Measurements from ENCODE around the gene TBCD.
"Not testable (repeated sequence)": the region's sequence is repeated elsewhere in the genome, so short reads cannot be mapped to it uniquely, and the experiment has no call there.

The TBCD gene

DNA sequence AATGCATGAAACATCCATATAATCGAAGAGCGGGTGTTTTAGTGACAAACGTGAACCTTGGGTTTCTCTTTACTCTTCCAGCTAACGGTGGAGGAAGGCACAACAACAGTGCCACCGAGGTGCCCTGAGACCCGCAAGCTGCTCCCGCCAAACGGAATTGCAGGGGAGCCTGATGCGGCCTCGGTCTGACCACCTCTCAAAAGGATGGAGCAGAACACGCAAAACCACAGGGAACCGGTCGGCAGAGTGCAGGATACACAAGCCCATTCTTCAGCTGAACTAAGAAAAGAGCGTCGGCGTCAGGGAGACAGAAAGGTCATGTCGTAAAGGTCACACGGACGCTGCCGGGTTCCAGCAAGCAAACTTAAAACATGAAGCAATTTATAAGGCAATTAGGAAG, 197.5 kb downstream of the TBCD start:
- DNase-seq (ENCODE audit: low read depth in 1 of 2, low spot score in 1 of 2): no peak

DNA sequence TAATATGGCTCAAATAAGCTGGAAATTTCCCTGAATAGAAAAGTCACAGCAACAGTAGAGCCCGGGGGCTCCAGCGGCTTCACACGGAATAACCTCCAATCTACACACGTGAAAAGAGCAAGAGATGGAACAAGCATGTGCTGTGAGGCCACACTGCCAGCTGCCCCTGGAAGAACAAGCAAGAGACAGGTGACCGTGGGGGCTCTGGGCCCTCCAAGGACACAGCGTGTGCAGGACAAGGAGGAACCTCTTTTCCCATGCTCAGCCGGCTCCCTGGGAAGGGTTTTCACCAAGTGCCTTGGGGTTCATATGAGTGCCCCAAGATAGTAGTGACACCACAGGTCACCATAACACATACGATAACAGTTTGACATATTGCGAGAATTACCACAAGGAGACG, 198.1 kb downstream of the TBCD start:
- no peak for DNase-seq (ENCODE audit: low read depth in 1 of 2, low spot score in 1 of 2)

DNA sequence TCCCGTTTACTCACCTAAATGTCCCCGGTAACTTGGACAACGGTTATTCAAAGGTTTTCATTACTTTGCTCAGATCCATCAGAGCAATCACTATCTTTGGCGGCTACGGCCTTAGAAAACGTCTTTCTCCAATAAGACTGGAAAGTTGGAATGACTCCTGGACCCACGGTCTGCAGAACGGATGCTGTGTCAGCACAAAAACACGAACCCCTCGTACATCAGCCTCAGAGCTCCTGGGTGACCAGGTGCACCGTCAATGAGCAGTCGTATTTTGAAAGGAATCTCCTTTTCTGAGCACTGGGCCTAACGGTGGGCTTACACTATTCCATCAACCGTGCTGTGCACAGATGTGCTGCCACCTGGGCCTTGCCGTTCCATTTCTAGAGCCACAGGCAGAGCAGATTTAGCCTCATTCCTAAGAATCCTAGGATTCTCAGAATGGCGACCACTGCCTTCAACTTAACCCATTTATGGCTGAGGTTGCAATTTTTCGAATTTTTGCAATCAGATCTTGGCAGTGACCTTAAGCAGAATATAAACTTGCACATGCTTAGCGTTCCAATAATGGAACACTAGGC, 198.7 kb downstream of the TBCD start:
- DNase-seq (ENCODE audit: low read depth in 1 of 2, low spot score in 1 of 2): no peak

DNA sequence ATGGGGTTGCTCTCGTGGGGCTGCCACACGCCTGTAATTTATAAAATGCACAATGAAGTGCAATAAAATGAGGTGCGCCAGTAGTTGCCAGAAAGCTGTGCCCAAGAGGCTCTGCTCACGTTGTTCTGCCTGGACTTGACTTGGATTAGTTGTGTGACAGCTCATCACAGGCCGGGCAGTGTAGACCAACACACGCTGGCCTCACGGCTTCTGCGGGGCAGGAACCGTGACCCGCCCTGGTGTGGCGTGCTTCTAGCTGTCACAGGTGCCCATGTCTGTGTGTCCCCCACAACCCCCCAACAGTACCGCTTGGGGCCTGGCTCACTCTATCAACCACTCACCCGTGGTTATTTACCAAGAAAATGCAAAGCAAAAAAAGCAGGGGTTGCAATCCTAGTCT, 200.2 kb downstream of the TBCD start:
- no peak for DNase-seq (ENCODE audit: low read depth in 1 of 2, low spot score in 1 of 2)

DNA sequence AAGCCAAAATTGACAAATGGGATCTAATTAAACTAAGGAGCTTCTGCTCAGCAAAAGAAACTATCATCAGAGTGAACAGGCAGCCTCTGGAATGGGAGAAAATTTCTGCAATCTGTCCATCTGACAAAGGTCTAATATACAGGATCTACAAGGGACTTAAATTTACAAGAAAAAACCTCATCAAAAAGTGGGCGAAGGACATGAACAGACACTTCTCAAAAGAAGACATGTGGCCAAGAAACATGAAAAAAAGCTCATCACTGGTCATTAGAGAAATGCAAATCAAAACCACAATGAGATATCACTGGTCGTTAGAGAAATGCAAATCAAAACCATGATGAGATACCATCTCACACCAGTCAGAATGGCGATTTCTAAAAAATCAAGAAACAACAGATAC, 203.2 kb downstream of the TBCD start:
- not testable (repeated sequence) for DNase-seq (ENCODE audit: low read depth in 1 of 2, low spot score in 1 of 2)

DNA sequence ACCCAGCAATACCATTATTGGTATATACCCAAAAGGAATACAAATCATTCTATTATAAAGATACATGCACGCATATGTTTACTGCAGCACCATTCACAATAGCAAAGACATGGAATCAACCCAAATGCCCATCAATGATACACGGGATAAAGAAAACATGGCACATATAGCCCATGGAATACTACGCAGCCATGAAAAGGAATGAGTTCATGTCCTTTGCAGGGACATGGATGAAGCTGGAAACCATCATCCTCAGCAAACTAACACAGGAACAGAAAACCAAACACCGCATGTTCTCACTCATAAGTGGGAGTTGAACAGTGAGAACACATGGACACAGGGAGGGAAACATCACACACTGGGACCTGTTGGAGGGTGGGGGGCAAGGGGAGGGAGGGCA, 203.8 kb downstream of the TBCD start:
- not testable (repeated sequence) for DNase-seq (ENCODE audit: low read depth in 1 of 2, low spot score in 1 of 2)

DNA sequence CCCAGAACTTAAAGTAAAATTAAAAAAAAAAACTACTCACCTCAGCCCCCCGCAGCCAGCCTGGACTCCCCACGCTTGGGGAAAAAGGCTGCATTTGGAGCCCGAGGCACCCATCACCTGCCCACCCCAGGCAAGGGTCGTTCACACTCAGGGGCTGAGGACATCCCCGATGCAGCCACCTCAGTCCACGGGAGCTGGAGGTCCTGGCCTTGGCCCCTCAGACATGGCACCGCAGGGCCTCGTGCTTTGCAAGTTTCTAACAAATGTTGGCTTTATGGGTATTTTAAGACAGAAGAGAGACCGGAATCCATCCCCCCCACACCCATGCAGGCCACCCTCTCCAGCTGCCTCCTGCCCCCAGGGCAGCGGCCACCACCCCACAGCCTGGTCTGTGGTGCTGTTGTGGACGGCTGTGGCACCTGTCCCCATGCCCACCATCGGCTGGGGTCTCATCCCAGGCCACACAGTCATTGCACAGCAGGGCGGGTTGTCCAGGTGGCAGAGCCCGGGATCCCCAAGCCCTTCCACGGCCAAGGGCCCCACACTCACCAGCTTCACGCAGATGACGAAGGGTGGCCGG, 204.4 kb downstream of the TBCD start:
- no peak for DNase-seq (ENCODE audit: low read depth in 1 of 2, low spot score in 1 of 2)

DNA sequence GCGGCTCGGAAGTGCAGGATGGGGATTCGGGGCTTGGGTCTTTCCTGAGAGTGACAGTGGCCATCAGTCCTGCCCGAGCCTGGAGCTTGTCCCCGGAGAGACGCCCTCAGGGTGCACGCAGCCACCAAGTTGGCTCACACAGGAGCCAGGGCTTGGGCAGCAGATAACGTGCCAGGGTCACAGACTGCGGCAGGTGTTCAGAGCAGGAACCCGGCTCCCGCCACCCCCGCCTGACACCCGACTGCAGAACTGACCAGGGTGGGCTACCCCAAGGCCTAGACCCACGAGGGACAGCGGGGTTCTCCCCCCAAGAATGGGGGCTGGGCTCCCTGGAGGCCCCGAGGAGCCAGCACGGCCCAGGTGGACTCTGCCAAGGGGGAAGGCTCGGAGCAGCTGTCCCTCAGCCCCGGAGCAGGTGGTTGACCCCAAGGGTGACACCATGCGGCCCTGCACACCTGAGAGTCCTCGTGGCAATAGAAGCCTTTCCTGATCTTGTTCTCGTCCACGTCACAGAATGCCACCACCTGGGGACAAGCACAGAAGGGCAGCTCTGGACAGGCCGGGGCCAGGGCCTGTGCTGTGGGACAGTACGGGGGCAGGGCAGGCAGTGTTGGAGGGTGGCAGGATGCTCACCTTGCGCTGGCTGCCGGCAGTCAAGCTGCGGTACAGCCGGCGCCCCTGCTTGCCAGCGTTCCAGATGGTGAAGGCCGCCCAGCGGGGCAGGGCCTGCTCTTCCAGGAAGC, 205.0 kb downstream of the TBCD start:
- DNase-seq (ENCODE audit: low read depth in 1 of 2, low spot score in 1 of 2): no peak

DNA sequence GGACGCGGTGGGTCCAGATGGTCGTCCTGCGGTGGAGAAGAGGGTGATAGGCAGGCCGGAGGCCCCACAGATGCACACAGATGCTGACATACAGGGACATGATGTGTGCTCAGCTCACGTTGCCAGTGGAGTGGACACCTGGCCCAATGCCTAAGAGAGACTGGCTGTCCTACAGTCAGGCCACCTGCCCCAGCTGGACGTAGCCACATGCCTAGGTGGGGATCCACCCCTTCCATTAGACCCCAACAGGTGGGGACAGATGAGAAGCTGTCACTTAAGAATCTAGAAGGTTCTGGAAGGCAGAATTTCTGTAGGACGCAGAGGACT, 205.6 kb downstream of the TBCD start:
- DNase-seq (ENCODE audit: low read depth in 1 of 2, low spot score in 1 of 2): no peak

DNA sequence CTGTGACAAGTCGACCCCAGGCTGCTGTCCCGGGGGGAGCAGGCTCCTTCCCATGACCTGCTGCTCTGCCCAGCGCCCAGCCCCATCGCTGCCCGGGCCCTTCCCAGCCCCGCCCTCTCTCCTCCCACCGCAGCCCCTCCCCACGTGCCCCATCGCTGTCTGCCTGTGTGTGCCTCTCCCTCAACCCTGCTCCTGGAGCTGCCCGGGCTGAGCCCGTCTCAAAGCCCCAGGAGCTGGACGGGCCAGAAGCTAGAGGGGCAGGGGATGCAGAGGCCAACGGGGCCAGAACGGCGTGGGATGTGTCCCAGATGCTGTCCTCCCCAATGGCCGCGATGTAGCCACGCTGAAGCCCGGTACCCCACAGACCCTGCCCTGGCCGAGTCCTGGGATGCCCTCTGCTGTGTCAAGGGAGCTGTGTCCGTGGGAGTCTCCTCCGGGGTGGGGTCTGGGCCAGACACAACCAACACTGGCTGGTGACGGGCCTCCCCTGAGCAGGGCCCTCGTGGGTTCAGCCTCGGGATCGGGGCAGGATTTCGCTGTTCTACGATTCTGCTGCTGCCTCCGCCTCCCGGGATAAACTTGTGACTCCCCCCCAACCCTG, 206.2 kb downstream of the TBCD start:
- DNase-seq (ENCODE audit: low read depth in 1 of 2, low spot score in 1 of 2): no peak

DNA sequence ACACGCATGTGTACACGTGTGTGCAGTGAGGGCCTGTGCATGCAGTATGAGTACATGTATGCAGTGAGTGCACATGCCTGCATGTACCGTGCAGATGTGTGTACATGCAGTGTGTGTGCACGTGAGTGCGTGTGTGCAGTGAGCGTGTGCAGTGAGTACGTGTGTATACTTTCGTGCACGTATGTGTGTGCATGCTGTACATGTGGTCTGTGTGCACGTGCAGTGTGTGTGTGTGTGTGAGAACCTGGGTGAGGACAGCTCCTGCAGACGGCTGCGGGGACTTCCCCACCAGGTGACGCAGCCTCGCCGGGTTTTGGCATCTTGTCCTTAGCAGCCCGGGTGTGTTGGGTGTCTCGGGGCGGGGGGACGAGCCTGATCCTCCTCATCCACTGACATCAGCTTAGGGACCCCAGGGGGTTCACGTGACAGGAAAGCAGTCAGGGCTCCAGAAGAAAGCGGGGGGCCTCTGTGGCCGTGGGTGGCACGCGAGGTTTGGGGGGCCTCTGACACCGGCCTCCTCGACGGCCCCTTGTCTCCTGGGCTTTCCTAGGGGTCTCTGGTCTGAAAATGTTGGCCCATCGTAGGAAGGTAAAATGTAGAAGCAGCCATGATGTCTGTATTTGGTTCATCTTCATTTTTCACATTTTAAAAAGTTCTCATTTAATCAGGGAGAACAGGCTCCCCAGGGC, 207.5 kb downstream of the TBCD start:
- DNase-seq (ENCODE audit: low read depth in 1 of 2, low spot score in 1 of 2): no peak

DNA sequence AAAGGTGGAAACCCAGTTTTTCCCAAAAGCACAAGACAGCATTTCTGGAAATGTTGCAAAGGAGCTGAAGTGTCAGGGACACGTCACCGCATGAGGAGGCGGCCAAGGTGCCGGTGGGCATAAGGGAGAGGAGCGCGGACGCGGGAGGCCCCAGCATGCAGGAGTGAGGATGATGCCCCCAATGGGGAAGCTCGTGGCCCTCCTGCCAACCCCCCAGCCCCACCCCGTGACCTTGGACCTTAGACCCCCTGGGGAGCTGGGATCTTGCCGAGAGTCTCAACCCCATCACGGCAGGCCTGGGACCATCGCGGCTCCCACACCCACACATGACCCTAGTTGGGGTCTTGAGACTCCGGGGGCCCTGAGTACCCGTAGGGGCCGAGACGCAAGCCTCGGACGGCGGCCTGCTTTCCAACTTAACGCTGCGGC, 208.1 kb downstream of the TBCD start:
- no peak for DNase-seq (ENCODE audit: low read depth in 1 of 2, low spot score in 1 of 2)

DNA sequence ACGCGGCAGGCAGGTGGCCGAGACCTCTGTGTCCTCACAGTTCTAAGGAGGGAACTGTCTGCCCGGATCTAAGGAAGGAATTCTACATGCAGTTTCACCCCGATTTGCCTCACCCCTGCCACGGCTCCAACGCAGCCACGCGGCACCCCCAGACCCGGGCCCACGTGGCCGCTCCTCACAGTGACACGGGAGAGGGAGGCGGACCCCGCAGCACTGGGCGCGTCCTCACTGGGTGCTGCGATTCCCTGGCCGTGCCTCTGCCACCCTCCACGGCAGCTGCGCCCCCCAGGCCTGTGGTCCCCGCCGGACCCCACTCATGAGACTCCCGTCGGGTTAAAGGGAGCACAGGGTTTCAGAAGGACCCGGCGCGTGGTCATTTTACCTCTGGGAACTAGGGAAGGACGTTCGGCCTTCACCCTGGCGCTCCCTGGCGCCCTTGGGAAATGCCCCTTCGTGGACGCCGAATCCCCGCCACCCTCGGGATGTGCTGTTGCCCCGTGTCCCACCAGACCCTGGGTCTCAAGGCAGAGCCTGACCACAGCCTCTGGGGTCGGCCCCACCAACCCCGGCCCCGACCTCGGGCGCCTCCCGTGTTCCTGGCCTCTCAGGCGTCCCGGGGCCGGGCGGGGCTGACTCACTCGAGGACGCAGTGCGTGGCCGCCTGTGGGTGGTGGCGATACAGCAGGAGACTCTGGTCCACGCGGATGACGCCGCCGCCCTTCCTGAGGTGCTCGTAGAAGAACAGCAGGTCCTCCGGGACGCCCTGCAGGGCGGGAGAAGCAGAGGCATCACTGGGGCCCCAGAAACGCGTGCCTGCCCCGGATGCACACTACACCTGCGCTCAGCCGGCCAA, 208.8 kb downstream of the TBCD start:
- DNase-seq (ENCODE audit: low read depth in 1 of 2, low spot score in 1 of 2): no peak

DNA sequence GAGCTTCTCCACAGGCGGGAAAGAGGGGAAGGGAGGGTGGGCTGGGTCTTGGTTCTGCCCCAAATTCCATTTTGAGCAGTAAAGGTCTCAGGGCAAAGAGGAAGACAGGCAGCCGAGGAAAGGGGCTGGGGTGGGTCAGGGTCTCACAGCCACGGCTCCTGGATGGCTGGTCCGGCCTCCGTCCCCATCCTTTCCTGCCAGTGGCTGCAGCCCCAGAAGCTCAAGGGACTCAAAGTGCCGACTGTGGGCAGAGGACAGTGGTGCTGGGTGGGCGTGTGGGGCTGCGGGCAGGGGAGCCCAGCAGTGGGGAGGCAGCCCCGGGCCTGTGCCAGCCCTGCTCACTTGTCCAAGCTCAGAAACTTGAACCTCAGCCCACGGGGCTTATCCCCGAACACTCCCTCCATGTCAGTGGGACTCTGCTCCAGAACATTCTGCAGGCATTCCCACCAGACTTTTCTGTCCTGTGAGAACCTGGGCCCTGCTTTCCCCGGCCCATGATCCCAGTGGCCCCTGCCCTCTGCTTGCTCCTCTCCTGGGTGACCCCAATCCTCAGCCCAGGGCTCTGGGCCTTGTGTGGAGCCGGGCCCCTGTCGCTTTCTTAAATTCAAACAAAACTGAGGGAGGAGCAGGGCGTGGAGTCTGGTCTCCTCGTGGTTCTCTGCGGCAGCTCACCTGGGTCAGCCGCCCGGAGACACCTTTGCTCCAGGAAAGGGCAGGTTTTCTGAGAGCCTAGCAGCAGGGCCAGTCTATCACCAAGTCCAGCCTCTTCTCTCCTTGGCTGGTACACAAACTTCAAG, 209.7 kb downstream of the TBCD start:
- no peak for DNase-seq (ENCODE audit: low read depth in 1 of 2, low spot score in 1 of 2)

DNA sequence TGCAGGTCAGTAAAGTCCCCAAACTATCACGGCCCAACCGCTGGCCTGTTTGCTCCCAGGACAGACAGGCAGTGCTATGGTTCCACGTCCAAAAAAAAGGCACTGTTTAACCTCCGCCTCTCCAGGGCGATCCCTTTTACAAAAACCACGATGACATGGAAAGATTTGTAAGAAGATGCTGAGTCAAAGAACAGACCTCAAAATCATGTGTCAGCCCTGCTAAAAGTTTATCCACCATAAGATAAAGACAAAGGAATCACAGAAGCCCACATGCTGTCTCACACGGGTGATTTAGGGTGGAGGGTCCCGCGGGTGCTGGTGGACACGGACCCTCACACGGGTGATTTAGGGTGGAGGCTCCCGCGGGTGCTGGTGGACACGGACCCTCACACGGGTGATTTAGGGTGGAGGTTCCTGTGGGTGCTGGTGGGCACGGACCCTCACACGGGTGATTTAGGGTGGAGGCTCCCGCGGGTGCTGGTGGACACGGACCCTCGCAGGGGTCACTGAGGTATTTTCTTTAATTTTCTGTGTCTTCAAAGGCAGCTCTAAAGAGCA, 210.4 kb downstream of the TBCD start:
- DNase-seq (ENCODE audit: low read depth in 1 of 2, low spot score in 1 of 2): no peak

DNA sequence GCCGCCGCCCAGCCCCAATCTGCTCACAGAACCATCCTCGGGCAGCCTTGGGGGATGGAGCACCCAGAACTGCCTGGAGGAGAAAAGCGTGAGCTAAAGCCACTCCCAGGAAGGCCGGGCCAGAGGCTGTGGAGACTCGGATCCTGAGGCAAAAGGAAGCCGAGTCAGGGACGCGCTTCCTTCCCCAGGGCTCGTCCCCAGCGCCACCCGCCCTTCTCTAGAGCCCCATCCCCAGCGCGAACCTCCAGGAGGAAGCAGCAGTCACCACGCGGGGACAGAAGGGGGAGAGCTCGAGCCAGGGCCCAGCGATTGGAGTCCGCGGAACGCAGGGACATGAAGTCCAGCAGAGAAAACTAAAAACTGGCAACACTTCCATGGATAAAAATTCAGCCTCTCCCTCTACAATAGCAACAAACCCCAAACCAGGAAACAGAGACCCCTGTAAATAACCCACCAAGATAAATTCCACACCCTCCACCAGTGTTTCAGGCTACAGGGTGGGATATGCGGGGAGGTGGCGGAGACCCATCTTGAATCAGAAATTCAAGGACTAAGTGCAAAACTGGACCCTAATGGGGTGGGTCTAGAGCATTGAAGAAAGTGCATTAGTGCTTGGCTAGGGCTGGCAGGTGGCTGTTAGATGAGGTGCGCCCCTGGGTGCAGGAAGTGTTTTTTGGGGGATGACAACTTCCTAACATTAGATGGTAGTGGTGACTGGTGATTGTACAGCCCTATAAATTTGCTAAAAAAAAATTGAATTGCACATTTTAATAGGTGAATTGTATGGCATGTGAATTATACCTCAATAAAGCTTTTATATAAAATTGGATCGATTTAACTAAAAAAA, 211.5 kb downstream of the TBCD start:
- DNase-seq (ENCODE audit: low read depth in 1 of 2, low spot score in 1 of 2): no peak

DNA sequence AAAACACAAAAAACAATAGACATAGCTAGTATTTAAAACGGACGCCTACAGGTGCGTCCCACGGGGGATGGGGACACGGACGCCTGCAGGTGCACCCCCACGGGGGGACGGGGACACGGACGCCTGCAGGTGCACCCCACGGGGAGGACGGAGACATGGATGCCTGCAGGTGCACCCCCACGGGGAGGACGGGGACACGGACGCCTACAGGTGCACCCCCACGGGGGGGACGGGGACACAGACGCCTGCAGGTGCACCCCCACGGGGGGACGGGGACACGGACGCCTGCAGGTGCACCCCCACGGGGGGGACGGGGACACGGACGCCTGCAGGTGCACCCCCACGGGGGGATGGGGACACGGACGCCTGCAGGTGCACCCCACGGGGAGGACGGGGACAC, 212.6 kb downstream of the TBCD start:
- not testable (repeated sequence) for DNase-seq (ENCODE audit: low read depth in 1 of 2, low spot score in 1 of 2)

DNA sequence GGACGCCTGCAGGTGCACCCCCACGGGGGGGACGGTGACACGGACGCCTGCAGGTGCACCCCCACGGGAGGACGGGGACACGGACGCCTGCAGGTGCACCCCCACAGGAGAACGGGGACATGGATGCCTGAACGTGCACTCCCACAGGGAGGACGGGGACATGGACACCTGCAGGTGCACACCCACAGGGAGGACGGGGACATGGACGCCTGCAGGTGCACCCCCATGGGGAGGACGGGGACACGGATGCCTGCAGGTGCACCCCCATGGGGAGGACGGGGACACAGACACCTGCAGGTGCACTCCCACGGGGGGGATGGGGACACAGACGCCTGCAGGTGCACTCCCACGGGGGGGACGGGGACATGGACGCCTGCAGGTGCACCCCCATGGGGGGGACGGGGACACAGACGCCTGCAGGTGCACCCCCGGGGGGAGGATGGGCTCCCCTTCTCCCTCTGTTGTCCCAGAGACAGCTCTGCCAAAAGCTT, 213.0 kb downstream of the TBCD start:
- DNase-seq (ENCODE audit: low read depth in 1 of 2, low spot score in 1 of 2): no peak

DNA sequence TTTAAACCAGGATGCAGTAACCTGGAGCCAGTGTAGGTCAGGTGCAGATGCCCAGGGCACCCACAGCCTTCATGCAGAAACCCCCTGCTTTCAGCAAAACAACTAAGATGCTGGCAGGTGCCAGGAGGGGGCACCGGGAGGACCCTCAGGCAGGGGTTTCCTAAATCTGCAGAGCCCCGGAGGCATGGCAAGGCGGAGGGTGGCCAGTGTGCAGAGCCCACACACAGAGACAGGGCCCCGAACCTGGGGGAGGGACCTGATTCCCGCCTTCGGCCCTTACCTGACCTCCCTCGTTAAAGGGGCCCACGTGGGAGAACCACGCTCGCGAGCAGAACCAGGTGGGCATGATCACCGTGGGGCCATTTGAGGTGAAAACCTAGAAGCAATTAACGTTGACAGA, 213.5 kb downstream of the TBCD start:
- DNase-seq (ENCODE audit: low read depth in 1 of 2, low spot score in 1 of 2): no peak
